Astrocyte (in vitro differentiated cells and primary cell): Measurements from ENCODE around the gene ANKRD40.

Experiments used
- CTCF ChIP-seq: IDR thresholded peaks from 2 replicates; pipeline ENCODE4 v1.5.1; 2011; ENCODE audit warnings: low read depth, mild to moderate bottlenecking, inconsistent platforms, low read length, moderate library complexity; ENCODE audit not compliant: insufficient read depth
- EZH2 ChIP-seq: IDR thresholded peaks from 2 replicates; pipeline ENCODE4 v1.6.1; 2012; ENCODE audit warnings: mild to moderate bottlenecking, low read length, inconsistent platforms; ENCODE audit not compliant: insufficient read depth

DNA sequence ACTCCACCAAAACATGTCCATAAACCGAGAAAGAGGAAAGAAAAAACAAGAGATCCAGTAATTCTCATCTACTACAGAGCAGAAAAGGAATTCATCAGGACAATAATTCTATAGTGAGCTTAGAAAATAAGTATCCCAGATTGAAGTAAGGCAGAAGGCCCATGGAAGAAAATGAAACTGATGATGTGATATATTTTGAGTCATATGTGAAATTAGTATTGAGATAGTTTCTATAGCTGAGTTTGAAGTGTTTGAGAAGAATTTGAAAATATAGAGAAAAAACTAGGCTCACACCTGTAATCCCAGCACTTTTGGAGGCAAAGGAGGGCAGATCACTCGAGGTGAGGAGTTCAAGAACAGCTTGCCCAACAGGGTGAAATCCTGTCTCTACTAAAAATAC is 31.4 kb upstream of the ANKRD40 start:
- TF ChIP-seq CTCF (no peak), EZH2 (no peak)
